OCI-LY7 (cell line): ENCODE data around the gene PTPRM. TPM values are rescaled to one million over a fixed set of nuclear protein-coding genes. Genes with fewer than 3 reads are reported as not detected.

Experiments used
- BruUV-seq: library from RNA; stranded (reverse); fragments of 400-500 nt; replicated peaks from 2 replicates; lab custom pipeline; 2021; lab: Mats Ljungman, UMichigan
- CTCF ChIA-PET: fragments of 300-600 bp; sonication (Branson Sonifier 250); formaldehyde crosslinking; loops from one replicate; lab custom pipeline; 2022; ENCODE audit warnings: antibody characterized with exemption; ENCODE audit not compliant: unreplicated experiment; lab: Charles Lee
- POLR2A ChIA-PET: fragments of 300-600 bp; sonication (Branson Sonifier 250); formaldehyde crosslinking; loops from one replicate; lab custom pipeline; 2022; ENCODE audit warnings: antibody characterized with exemption; lab: Charles Lee
- DNase-seq: peaks from one replicate; pipeline ENCODE4 v3.0.0-alpha.2; 2015; ENCODE audit warnings: low spot score
- H2AFZ ChIP-seq: fragments of 200-600 bp; sonication (generic), shearing (Covaris generic); 2 replicates; pipeline ENCODE4 v1.6.1; 2014; ENCODE audit warnings: mild to moderate bottlenecking, antibody characterized with exemption, low read length, moderate library complexity
- H3K27ac ChIP-seq: fragments of 200-600 bp; sonication (generic); 2 replicates; pipeline ENCODE4 v1.5.1; 2014; ENCODE audit warnings: mixed run types, low read depth, mild to moderate bottlenecking, moderate library complexity, low read length, inconsistent platforms; ENCODE audit not compliant: poor library complexity, severe bottlenecking
- H3K36me3 ChIP-seq: fragments of 200-600 bp; sonication (generic); 2 replicates; pipeline ENCODE4 v1.6.1; 2014; ENCODE audit warnings: mild to moderate bottlenecking, antibody characterized with exemption, low read length, moderate library complexity, mixed read lengths; ENCODE audit not compliant: insufficient read depth
- H3K4me1 ChIP-seq: fragments of 200-600 bp; sonication (generic); 2 replicates; pipeline ENCODE4 v1.5.1; 2014; ENCODE audit warnings: mild to moderate bottlenecking, low read length; ENCODE audit not compliant: insufficient read depth, poor library complexity, severe bottlenecking
- H3K4me2 ChIP-seq: fragments of 200-600 bp; sonication (generic); 2 replicates; pipeline ENCODE4 v1.6.1; 2014; ENCODE audit warnings: mild to moderate bottlenecking, low read length
- H3K4me3 ChIP-seq: fragments of 200-600 bp; sonication (generic); 2 replicates; pipeline ENCODE4 v1.5.1; 2014; ENCODE audit warnings: mild to moderate bottlenecking, low read depth, low read length; ENCODE audit not compliant: poor library complexity, severe bottlenecking
- H3K79me2 ChIP-seq: fragments of 200-600 bp; sonication (generic); 2 replicates; pipeline ENCODE4 v1.6.1; 2016; ENCODE audit warnings: low read depth, mild to moderate bottlenecking, low read length, moderate library complexity, mixed read lengths; ENCODE audit not compliant: insufficient read depth
- H3K9me2 ChIP-seq: fragments of 200-600 bp; sonication (generic); 2 replicates; pipeline ENCODE4 v1.6.1; 2016; ENCODE audit warnings: mild to moderate bottlenecking, low read length, mixed read lengths; ENCODE audit not compliant: insufficient read depth
- H3K9me3 ChIP-seq: fragments of 200-600 bp; sonication (generic); 2 replicates; pipeline ENCODE4 v1.6.1; 2014; ENCODE audit warnings: mild to moderate bottlenecking, mixed run types, low read length, mixed read lengths
- H4K20me1 ChIP-seq: fragments of 200-600 bp; sonication (generic); 2 replicates; pipeline ENCODE4 v1.6.1; 2014; ENCODE audit warnings: mild to moderate bottlenecking, antibody characterized with exemption, low read length, moderate library complexity, mixed read lengths; ENCODE audit not compliant: insufficient read depth
- EZH2phosphoT487 ChIP-seq: fragments of 200-600 bp; sonication (generic); IDR thresholded peaks from 2 replicates; pipeline ENCODE4 v1.6.1; 2018; ENCODE audit warnings: low read depth, borderline replicate concordance, mild to moderate bottlenecking, mixed run types, antibody characterized with exemption, low read length, moderate library complexity, mixed read lengths
- intact Hi-C: fragments of 100-400 bp; cut with micrococcal nuclease; formaldehyde crosslinking; loops from one replicate; pipeline ENCODE4 v1.10.0; 2022; ENCODE audit not compliant: unreplicated experiment
- total RNA-seq, 2 experiments: library from RNA; depleted of rRNA in 1 of 2; stranded (reverse); fragments of >200 nt in 1 of 2; shearing (Covaris generic) in 1 of 2; gene quantifications; 2 replicates each; pipeline ENCODE4 v1.2.3, GENCODE V29; 2014 to 2022
- TF ChIP-seq, protein P1 (sequence below): fragments of 200-600 bp; sonication (generic); conservative IDR thresholded peaks from 2 replicates; pipeline ENCODE4 v1.5.1; 2014; ENCODE audit warnings: mild to moderate bottlenecking, antibody characterized with exemption, low read length, moderate library complexity, mixed read lengths

PTPRM gene
- total RNA-seq, 2 experiments from 2014 or later = not detected

GRCh38 chr18:7904529-7904928 is 337.4 kb downstream of the PTPRM start:
- ChIA-PET CTCF (no interaction called here), POLR2A (no interaction called here)
- Histone ChIP-seq H3K9me2 (no peaks in the 10 kb centered on the region), H2AFZ (no peak overlapping the region), H3K4me2 (no peak overlapping the region), H4K20me1 (no peaks in the 10 kb centered on the region), H3K79me2 (no peaks in the 10 kb centered on the region), H3K9me3 (no peaks in the 10 kb centered on the region), H3K27ac (no peak overlapping the region), H3K36me3 (no peaks in the 10 kb centered on the region), H3K4me3 (no peak overlapping the region), H3K4me1 (no peaks in the 10 kb centered on the region)
- no TSS peak for BruUV-seq
- TF ChIP-seq EZH2phosphoT487 = no peak
- TF ChIP-seq, protein P1, sequence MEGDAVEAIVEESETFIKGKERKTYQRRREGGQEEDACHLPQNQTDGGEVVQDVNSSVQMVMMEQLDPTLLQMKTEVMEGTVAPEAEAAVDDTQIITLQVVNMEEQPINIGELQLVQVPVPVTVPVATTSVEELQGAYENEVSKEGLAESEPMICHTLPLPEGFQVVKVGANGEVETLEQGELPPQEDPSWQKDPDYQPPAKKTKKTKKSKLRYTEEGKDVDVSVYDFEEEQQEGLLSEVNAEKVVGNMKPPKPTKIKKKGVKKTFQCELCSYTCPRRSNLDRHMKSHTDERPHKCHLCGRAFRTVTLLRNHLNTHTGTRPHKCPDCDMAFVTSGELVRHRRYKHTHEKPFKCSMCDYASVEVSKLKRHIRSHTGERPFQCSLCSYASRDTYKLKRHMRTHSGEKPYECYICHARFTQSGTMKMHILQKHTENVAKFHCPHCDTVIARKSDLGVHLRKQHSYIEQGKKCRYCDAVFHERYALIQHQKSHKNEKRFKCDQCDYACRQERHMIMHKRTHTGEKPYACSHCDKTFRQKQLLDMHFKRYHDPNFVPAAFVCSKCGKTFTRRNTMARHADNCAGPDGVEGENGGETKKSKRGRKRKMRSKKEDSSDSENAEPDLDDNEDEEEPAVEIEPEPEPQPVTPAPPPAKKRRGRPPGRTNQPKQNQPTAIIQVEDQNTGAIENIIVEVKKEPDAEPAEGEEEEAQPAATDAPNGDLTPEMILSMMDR = no peak
- intact Hi-C loops = no loop called here
- no peak for DNase-seq

GRCh38 chr18:7908681-7909299 is 341.7 kb downstream of the PTPRM start:
- no TSS peak for BruUV-seq
- no peaks in the 10 kb centered on the region for H3K4me1 ChIP-seq
- H3K27ac ChIP-seq = no peak overlapping the region
- TF ChIP-seq EZH2phosphoT487 = no peak
- TF ChIP-seq, protein P1 = no peak
- no peaks in the 10 kb centered on the region for H3K36me3 ChIP-seq
- H3K4me2 ChIP-seq = no peak overlapping the region
- intact Hi-C loops = no loop called here
- no peak overlapping the region for H3K4me3 ChIP-seq
- H2AFZ ChIP-seq = no peak overlapping the region
- no peaks in the 10 kb centered on the region for H3K9me3 ChIP-seq
- H3K79me2 ChIP-seq = no peaks in the 10 kb centered on the region
- ChIA-PET POLR2A (no interaction called here), CTCF (no interaction called here)
- DNase-seq = no peak
- H4K20me1 ChIP-seq = no peaks in the 10 kb centered on the region
- no peaks in the 10 kb centered on the region for H3K9me2 ChIP-seq

- CTCF ChIA-PET = no interaction called here
- H3K4me1 ChIP-seq = no peaks in the 10 kb centered on the region
Measured at GRCh38 chr18:7914834-7915670, 347.9 kb downstream of the PTPRM start.

More at GRCh38 chr18:7914834-7915670, 347.9 kb downstream of the PTPRM start:
- Histone ChIP-seq H2AFZ (no peak overlapping the region), H3K36me3 (no peaks in the 10 kb centered on the region), H3K27ac (no peak overlapping the region), H3K4me2 (no peak overlapping the region), H3K79me2 (no peaks in the 10 kb centered on the region), H3K4me3 (no peak overlapping the region), H3K9me2 (no peaks in the 10 kb centered on the region), H3K9me3 (no peaks in the 10 kb centered on the region), H4K20me1 (no peaks in the 10 kb centered on the region)
- DNase-seq = no peak
- BruUV-seq = no TSS peak
- POLR2A ChIA-PET = no interaction called here
- intact Hi-C loops = no loop called here
- TF ChIP-seq, protein P1 = no peak
- TF ChIP-seq EZH2phosphoT487 = no peak
